ENCODE measurements around the gene POU6F2. TPM values are rescaled to one million over a fixed set of nuclear protein-coding genes. Genes with fewer than 3 reads are reported as not detected.

POU6F2 gene
- total and polyA plus RNA-seq, 9 of the 15 experiments (the other 6 are each of a cell fraction or from before 2014, with no cell fraction given): 0.29 to 1.5 (median 0.96) TPM

DNA sequence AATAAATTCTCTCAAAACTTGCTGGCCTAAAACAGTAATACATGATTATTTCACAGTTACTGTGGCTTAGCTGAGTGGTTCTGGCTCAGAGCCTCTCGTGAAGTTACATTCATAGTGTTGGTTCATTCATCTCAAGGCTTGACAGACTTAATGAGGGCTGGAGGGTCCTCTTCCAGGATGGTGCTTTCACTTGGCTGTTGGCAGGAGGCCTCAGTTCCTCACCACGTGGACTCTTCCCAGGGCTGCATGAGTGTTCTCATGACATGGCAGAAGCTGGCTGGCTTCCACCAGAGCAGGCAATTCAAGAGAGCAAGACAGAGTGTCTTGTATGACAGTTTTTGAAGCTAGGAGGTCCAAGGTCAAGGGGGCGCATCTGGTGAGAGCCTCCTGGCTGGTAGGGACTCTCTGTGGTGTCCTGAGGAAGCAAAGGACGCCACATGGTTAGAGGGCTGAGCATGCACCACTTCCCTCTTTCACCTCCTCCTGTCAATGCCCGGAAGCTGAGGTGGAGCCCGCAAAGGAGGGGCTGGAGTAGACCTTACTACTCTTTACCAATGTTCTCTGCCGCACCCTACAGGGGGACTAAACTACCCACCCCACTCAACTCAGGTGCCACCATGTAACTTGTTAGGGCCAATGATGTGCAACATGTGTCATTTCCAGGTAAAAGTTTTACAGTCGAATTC is 530.3 kb downstream of the POU6F2 start:
- CTCF ChIA-PET (ENCODE audit: low intra/inter-chr PET ratio): no interaction called here
- no peak for DNase-seq (ENCODE audit: extremely low read depth in 1 of 4, low spot score in 3 of 4)
- Histone ChIP-seq H3K79me2 (ENCODE audit: control insufficient read depth, insufficient read depth, low read length) (no peaks in the 10 kb centered on the region), H3K9me1 (ENCODE audit: control insufficient read depth, insufficient read depth, low read length) (no peaks in the 10 kb centered on the region), H3K9me3 (replicated peaks; ENCODE audit: control insufficient read depth, insufficient read depth, low read depth, low read length) (no peaks in the 10 kb centered on the region), H2AFZ (ENCODE audit: low read depth, low read length) (0 out of 2 replicates have a peak overlapping the region, but pooled peaks have one; percentile 44), H4K20me1 (replicated peaks; ENCODE audit: control insufficient read depth, insufficient read depth, low read length) (no peaks in the 10 kb centered on the region; the same call in 1 of the 2 replicates), H3K4me1 (replicated peaks in 1 of 2; ENCODE audit: control insufficient read depth in 2 of 2, insufficient read depth in 2 of 2, low read length in 2 of 2) (peaks cover 0 to 6% of the 10 kb centered on the region in 2 experiments; a peak in 2 of 5 replicates), H3K36me3 (ENCODE audit: control insufficient read depth, insufficient read depth, low read length) (no peaks in the 10 kb centered on the region), H3K27me3 (ENCODE audit: control insufficient read depth in 2 of 2, insufficient read depth in 2 of 2, low read length in 2 of 2) (peaks cover 7% of the 10 kb centered on the region in 2 experiments; a peak in 4 of 5 replicates), H3K4me3 (no peak overlapping the region), H3K9ac (ENCODE audit: insufficient read depth in 1 of 2, low read depth in 2 of 2, low read length in 2 of 2) (no peak overlapping the region), H3K27ac (ENCODE audit: extremely low read depth, low read depth, low read length) (no peak overlapping the region), H3K4me2 (ENCODE audit: insufficient read depth, low read length) (no peak overlapping the region)
- in situ Hi-C loops (cut with MboI): loop anchor here (25.0 kb wide), 1 partner anchor 1096 kb away; no protein-coding TSS in a partner anchor
- WGBS (ENCODE audit: insufficient coverage, low coverage, missing lambda C conversion rate): 7% methylated on average over 8 of the region's 8 CpGs
- TF ChIP-seq SPI1 (IDR thresholded peaks at IDR 0.05; ENCODE audit: borderline replicate concordance, low read depth, low read length) (peak; percentile 56; the same call in 1 of the 2 replicates), PML (IDR thresholded peaks at IDR 0.05; ENCODE audit: low read length) (no peak), L3MBTL2 (IDR thresholded peaks at IDR 0.05) (0 out of 2 replicates have a peak, but pooled peaks have one; percentile 18)
- intact Hi-C loops (cut with micrococcal nuclease): no loop called here
- peak; percentile 58; the same call in 2 of the 3 replicates for ATAC-seq
- FAIRE-seq: no peak
- POLR2A ChIA-PET: no interaction called here
- BruUV-seq (replicated peaks): no TSS peak

DNA sequence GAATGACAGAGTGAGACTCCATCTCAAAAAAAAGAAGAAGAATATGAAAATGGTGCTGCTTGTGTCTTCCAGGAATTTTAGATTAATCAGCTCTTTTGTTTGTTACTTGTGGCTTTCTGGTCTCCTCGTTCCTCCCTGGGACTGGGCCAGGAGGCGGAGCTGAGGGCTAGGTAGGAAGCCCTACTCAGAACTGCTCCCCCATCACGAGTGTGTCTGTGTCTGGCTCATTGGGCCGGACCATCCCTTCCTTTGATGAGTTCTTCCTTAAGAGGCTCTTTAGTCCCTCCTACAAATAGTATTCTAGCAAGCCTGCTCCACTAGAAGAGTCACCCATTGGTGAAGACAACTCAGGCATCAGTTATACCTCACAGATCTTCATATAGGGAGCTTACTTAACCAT is 531.7 kb downstream of the POU6F2 start:
- FAIRE-seq (no peak), DNase-seq (ENCODE audit: extremely low read depth in 1 of 4, low spot score in 3 of 4) (no peak), ATAC-seq (0 out of 3 replicates have a peak, but pooled peaks have one; percentile 31)
- Histone ChIP-seq H3K36me3 (ENCODE audit: control insufficient read depth, insufficient read depth, low read length) (no peaks in the 10 kb centered on the region), H4K20me1 (replicated peaks; ENCODE audit: control insufficient read depth, insufficient read depth, low read length) (no peaks in the 10 kb centered on the region), H2AFZ (ENCODE audit: low read depth, low read length) (no peak overlapping the region), H3K27me3 (ENCODE audit: control insufficient read depth in 2 of 2, insufficient read depth in 2 of 2, low read length in 2 of 2) (peaks cover 7 to 12% of the 10 kb centered on the region in 2 experiments; a peak in 4 of 5 replicates), H3K79me2 (ENCODE audit: control insufficient read depth, insufficient read depth, low read length) (no peaks in the 10 kb centered on the region), H3K9me1 (ENCODE audit: control insufficient read depth, insufficient read depth, low read length) (no peaks in the 10 kb centered on the region), H3K4me3 (no peak overlapping the region), H3K4me2 (ENCODE audit: insufficient read depth, low read length) (no peak overlapping the region), H3K9ac (ENCODE audit: insufficient read depth in 1 of 2, low read depth in 2 of 2, low read length in 2 of 2) (no peak overlapping the region), H3K27ac (ENCODE audit: extremely low read depth, low read depth, low read length) (no peak overlapping the region), H3K9me3 (replicated peaks; ENCODE audit: control insufficient read depth, insufficient read depth, low read depth, low read length) (no peaks in the 10 kb centered on the region), H3K4me1 (replicated peaks in 1 of 2; ENCODE audit: control insufficient read depth in 2 of 2, insufficient read depth in 2 of 2, low read length in 2 of 2) (peaks cover 0 to 6% of the 10 kb centered on the region in 2 experiments; a peak in 2 of 5 replicates)
- no TSS peak for BruUV-seq (replicated peaks)
- 2% methylated on average over 4 of the region's 4 CpGs for WGBS (ENCODE audit: insufficient coverage, low coverage, missing lambda C conversion rate)
- intact Hi-C loops (cut with micrococcal nuclease) (no loop called here), in situ Hi-C loops (cut with MboI) (loop anchor here (25.0 kb wide), 1 partner anchor 1097 kb away; no protein-coding TSS in a partner anchor)
- CTCF ChIA-PET (ENCODE audit: low intra/inter-chr PET ratio): no interaction called here
- POLR2A ChIA-PET: interaction anchor here (1.0 kb wide), 1 partner anchor 23 kb away, joined by 4 read pairs; no protein-coding TSS in a partner anchor
- TF ChIP-seq NR2C1 (IDR thresholded peaks at IDR 0.05) (no peak), NR2C1 (tag; IDR thresholded peaks at IDR 0.05) (no peak), FIP1L1 (IDR thresholded peaks at IDR 0.05; ENCODE audit: low read depth, low read length, poor library complexity, severe bottlenecking) (no peak), RFX7 (CRISPR knock-in tag; IDR thresholded peaks at IDR 0.05) (no peak), PHB2 (IDR thresholded peaks at IDR 0.05; ENCODE audit: low read depth) (no peak), CHD2 (IDR thresholded peaks at IDR 0.05; ENCODE audit: low read depth, low read length) (no peak), GABPB2 (CRISPR knock-in tag; conservative IDR thresholded peaks at IDR 0.05) (no peak), ZNF586 (CRISPR knock-in tag; conservative IDR thresholded peaks at IDR 0.05) (no peak)
- TF ChIP-seq, protein P1, sequence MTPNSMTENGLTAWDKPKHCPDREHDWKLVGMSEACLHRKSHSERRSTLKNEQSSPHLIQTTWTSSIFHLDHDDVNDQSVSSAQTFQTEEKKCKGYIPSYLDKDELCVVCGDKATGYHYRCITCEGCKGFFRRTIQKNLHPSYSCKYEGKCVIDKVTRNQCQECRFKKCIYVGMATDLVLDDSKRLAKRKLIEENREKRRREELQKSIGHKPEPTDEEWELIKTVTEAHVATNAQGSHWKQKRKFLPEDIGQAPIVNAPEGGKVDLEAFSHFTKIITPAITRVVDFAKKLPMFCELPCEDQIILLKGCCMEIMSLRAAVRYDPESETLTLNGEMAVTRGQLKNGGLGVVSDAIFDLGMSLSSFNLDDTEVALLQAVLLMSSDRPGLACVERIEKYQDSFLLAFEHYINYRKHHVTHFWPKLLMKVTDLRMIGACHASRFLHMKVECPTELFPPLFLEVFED (CRISPR knock-in tag; conservative IDR thresholded peaks at IDR 0.05): no peak
- TF ChIP-seq, protein P2, sequence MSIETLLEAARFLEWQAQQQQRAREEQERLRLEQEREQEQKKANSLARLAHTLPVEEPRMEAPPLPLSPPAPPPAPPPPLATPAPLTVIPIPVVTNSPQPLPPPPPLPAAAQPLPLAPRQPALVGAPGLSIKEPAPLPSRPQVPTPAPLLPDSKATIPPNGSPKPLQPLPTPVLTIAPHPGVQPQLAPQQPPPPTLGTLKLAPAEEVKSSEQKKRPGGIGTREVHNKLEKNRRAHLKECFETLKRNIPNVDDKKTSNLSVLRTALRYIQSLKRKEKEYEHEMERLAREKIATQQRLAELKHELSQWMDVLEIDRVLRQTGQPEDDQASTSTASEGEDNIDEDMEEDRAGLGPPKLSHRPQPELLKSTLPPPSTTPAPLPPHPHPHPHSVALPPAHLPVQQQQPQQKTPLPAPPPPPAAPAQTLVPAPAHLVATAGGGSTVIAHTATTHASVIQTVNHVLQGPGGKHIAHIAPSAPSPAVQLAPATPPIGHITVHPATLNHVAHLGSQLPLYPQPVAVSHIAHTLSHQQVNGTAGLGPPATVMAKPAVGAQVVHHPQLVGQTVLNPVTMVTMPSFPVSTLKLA (conservative IDR thresholded peaks at IDR 0.05): no peak
